Measurements from ENCODE around the gene FOXE3. TPM values are rescaled to one million over a fixed set of nuclear protein-coding genes. Genes with fewer than 3 reads are reported as not detected.

Gene FOXE3
- total and polyA plus RNA-seq, 2 donors (not counting 1 experiment from before 2014, with no cell fraction given) = not detected

DNA sequence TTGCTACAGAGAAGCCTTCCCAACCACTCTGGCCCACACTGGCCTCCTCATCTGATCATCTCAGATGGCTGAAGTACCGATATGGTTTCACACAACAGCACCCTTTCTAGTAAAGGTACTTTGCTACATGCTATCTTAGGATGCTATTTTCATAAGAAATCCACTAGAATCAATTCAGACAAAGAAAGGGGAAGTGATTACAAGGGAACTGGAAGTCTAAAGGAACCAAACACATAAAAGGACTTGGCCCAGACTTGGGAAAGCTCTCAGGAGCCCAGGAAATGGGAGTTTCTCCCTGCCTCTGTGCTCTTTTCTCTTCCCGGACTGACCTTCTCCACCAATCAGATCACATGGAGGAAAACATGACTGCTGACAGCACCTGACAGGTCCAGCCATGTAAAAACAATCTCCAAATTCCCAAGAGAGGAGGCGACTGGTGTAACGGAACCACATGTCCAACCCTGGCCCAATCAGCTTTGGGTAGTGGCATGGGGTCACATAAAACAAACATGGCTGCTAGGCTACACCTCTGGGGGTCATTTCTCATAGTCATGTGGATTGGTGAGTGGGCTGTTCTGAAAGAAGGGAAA, 12.7 kb upstream of the FOXE3 start:
- Histone ChIP-seq H3K9me3 (ENCODE audit: control insufficient read depth, insufficient read depth, low read depth, low read length) (no peaks in the 10 kb centered on the region), H3K79me2 (ENCODE audit: control insufficient read depth, insufficient read depth, low read length) (no peaks in the 10 kb centered on the region), H3K27me3 (ENCODE audit: control insufficient read depth, insufficient read depth, low read length) (peaks cover 12% of the 10 kb centered on the region), H4K20me1 (ENCODE audit: control insufficient read depth, extremely low read depth, insufficient read depth, low read length) (no peaks in the 10 kb centered on the region), H3K4me3 (replicated peaks in 1 of 4; ENCODE audit: control extremely low read depth in 1 of 4, insufficient read depth in 1 of 4, low read depth in 3 of 4, low read length in 4 of 4) (no peak overlapping the region), H3K4me2 (ENCODE audit: extremely low read depth, insufficient read depth, low read length) (no peak overlapping the region), H3K4me1 (ENCODE audit: control insufficient read depth, extremely low read depth, insufficient read depth, low read length) (no peaks in the 10 kb centered on the region), H3K27ac (ENCODE audit: insufficient read depth, low read length) (no peak overlapping the region), H3K9ac (ENCODE audit: insufficient read depth, low read length) (no peak overlapping the region), H3K36me3 (ENCODE audit: control insufficient read depth, insufficient read depth, low read length) (no peaks in the 10 kb centered on the region), H2AFZ (ENCODE audit: low read length) (no peak overlapping the region)
- DNase-seq (ENCODE audit: low read depth in 2 of 2) = no peak
- TF ChIP-seq, protein P1, sequence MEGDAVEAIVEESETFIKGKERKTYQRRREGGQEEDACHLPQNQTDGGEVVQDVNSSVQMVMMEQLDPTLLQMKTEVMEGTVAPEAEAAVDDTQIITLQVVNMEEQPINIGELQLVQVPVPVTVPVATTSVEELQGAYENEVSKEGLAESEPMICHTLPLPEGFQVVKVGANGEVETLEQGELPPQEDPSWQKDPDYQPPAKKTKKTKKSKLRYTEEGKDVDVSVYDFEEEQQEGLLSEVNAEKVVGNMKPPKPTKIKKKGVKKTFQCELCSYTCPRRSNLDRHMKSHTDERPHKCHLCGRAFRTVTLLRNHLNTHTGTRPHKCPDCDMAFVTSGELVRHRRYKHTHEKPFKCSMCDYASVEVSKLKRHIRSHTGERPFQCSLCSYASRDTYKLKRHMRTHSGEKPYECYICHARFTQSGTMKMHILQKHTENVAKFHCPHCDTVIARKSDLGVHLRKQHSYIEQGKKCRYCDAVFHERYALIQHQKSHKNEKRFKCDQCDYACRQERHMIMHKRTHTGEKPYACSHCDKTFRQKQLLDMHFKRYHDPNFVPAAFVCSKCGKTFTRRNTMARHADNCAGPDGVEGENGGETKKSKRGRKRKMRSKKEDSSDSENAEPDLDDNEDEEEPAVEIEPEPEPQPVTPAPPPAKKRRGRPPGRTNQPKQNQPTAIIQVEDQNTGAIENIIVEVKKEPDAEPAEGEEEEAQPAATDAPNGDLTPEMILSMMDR (conservative IDR thresholded peaks at IDR 0.05 in 1 of 2, IDR thresholded peaks at IDR 0.05 in 1 of 2; ENCODE audit: low read depth in 1 of 2, low read length in 2 of 2) = no peak
- TF ChIP-seq EZH2 (IDR thresholded peaks at IDR 0.05; ENCODE audit: low read length, missing control alignments) = no peak

DNA sequence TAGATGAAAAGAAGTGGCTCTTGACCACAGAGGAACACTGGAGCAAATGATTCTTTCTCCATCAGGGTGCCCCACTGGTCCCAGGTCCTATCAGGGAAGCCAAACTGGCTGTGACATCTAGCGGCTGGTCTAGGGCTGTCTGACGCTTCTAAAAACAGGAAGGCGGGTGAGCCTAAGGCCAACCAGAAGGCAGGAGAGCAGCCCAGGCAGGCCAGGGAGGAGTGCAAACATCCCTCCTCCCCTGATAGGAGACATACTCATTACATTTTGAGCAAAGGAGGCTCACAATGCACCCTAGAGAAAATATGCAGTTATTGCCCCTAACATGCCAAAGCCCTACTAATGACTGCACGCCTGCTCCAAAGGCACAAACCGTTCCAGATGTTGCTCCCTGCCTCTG, 10.4 kb upstream of the FOXE3 start:
- H3K36me3 ChIP-seq (ENCODE audit: control insufficient read depth, insufficient read depth, low read length) = no peaks in the 10 kb centered on the region
- peaks cover 7% of the 10 kb centered on the region for H3K27me3 ChIP-seq (ENCODE audit: control insufficient read depth, insufficient read depth, low read length)
- no peak overlapping the region for H3K4me3 ChIP-seq (replicated peaks in 1 of 4; ENCODE audit: control extremely low read depth in 1 of 4, insufficient read depth in 1 of 4, low read depth in 3 of 4, low read length in 4 of 4)
- no peak overlapping the region for H3K9ac ChIP-seq (ENCODE audit: insufficient read depth, low read length)
- no peaks in the 10 kb centered on the region for H3K4me1 ChIP-seq (ENCODE audit: control insufficient read depth, extremely low read depth, insufficient read depth, low read length)
- no peaks in the 10 kb centered on the region for H3K9me3 ChIP-seq (ENCODE audit: control insufficient read depth, insufficient read depth, low read depth, low read length)
- TF ChIP-seq EZH2 (IDR thresholded peaks at IDR 0.05; ENCODE audit: low read length, missing control alignments) = no peak
- TF ChIP-seq, protein P1 (conservative IDR thresholded peaks at IDR 0.05 in 1 of 2, IDR thresholded peaks at IDR 0.05 in 1 of 2; ENCODE audit: low read depth in 1 of 2, low read length in 2 of 2) = no peak
- DNase-seq (ENCODE audit: low read depth in 2 of 2) = no peak
- no peak overlapping the region for H3K4me2 ChIP-seq (ENCODE audit: extremely low read depth, insufficient read depth, low read length)
- H3K79me2 ChIP-seq (ENCODE audit: control insufficient read depth, insufficient read depth, low read length) = no peaks in the 10 kb centered on the region
- no peak overlapping the region for H3K27ac ChIP-seq (ENCODE audit: insufficient read depth, low read length)
- no peaks in the 10 kb centered on the region for H4K20me1 ChIP-seq (ENCODE audit: control insufficient read depth, extremely low read depth, insufficient read depth, low read length)
- no peak overlapping the region for H2AFZ ChIP-seq (ENCODE audit: low read length)

DNA sequence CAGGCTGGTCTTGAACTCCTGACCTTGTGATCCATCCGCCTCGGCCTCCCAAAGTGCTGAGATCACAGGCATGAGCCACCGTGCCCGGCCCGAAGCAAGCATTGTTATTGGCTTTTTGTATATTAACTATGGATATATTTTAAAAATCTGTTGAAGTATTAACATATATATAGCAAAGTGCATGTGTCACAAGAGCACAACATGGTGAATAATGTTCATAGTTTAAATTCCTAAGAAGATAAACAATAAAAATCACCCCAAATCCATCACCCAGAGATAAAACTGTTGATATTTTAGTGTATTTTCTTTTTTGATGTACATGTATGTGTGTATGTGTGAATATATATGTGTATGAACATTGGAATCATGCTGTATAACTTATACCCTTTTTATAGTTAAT, 9.1 kb upstream of the FOXE3 start:
- Histone ChIP-seq H3K27me3 (ENCODE audit: control insufficient read depth, insufficient read depth, low read length) (peaks cover 4% of the 10 kb centered on the region), H4K20me1 (ENCODE audit: control insufficient read depth, extremely low read depth, insufficient read depth, low read length) (no peaks in the 10 kb centered on the region), H2AFZ (ENCODE audit: low read length) (no peak overlapping the region), H3K9ac (ENCODE audit: insufficient read depth, low read length) (no peak overlapping the region), H3K4me3 (replicated peaks in 1 of 4; ENCODE audit: control extremely low read depth in 1 of 4, insufficient read depth in 1 of 4, low read depth in 3 of 4, low read length in 4 of 4) (no peak overlapping the region), H3K4me2 (ENCODE audit: extremely low read depth, insufficient read depth, low read length) (no peak overlapping the region), H3K4me1 (ENCODE audit: control insufficient read depth, extremely low read depth, insufficient read depth, low read length) (no peaks in the 10 kb centered on the region), H3K79me2 (ENCODE audit: control insufficient read depth, insufficient read depth, low read length) (no peaks in the 10 kb centered on the region), H3K9me3 (ENCODE audit: control insufficient read depth, insufficient read depth, low read depth, low read length) (no peaks in the 10 kb centered on the region), H3K36me3 (ENCODE audit: control insufficient read depth, insufficient read depth, low read length) (no peaks in the 10 kb centered on the region), H3K27ac (ENCODE audit: insufficient read depth, low read length) (no peak overlapping the region)
- TF ChIP-seq, protein P1 (conservative IDR thresholded peaks at IDR 0.05 in 1 of 2, IDR thresholded peaks at IDR 0.05 in 1 of 2; ENCODE audit: low read depth in 1 of 2, low read length in 2 of 2) = no peak
- TF ChIP-seq EZH2 (IDR thresholded peaks at IDR 0.05; ENCODE audit: low read length, missing control alignments) = no peak
- no peak for DNase-seq (ENCODE audit: low read depth in 2 of 2)

Measured in fibroblast of lung (primary cell).